GM20431 (cell line): Measurements from ENCODE around the gene C6orf89.

Experiments used
- in situ Hi-C: fragments of 300-500 bp; cut with MseI, MboI; formaldehyde crosslinking; loops from one replicate; pipeline ENCODE4 v1.15.0; 2020; ENCODE audit warnings: low sequenced_read_pairs; ENCODE audit not compliant: unreplicated experiment

The C6orf89 gene

DNA sequence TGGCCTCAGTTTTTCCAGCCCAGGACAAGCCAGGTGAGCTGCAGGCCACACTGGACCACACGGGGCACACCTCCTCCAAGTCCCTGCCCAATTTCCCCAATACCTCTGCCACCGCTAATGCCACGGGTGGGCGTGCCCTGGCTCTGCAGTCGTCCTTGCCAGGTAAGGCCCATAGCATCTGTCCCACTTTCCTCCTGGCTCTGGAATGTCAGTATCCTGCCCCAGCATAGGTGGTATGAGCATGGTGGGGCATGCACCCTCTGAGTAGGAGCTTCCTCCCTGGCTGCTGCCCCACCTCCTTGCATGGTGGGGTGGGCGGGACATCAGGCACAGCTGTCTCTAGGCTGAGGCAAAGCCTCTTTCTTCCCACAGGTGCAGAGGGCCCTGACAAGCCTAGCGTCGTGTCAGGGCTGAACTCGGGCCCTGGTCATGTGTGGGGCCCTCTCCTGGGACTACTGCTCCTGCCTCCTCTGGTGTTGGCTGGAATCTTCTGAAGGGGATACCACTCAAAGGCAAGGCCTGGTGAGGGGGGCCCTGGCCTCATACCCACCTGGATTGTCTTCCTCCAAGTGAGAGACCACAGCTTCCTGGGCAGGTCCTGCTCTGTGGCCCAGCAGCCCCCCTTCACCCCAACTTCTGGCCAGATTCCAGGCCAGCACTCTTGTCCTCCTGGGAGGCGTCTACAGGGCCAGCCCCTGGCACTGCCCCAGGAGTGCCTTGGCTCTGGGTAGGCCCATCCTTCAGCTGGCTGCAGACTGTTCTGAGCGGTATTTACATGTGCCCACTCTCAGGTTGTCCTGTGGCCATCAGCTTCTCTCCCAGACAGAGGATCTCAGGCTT is 77.9 kb downstream of the C6orf89 start:
- in situ Hi-C loops = no loop called here

DNA sequence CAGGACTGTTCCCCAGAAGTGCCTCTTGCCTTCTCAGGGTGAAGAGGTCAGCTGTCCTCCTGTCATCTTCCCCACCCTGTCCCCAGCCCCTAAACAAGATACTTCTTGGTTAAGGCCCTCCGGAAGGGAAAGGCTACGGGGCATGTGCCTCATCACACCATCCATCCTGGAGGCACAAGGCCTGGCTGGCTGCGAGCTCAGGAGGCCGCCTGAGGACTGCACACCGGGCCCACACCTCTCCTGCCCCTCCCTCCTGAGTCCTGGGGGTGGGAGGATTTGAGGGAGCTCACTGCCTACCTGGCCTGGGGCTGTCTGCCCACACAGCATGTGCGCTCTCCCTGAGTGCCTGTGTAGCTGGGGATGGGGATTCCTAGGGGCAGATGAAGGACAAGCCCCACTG is 78.6 kb downstream of the C6orf89 start:
- in situ Hi-C loops = no loop called here

- in situ Hi-C loops = no loop called here
Observed at GRCh38 chr6:36964908-36965307, 79.2 kb downstream of the C6orf89 start.

DNA sequence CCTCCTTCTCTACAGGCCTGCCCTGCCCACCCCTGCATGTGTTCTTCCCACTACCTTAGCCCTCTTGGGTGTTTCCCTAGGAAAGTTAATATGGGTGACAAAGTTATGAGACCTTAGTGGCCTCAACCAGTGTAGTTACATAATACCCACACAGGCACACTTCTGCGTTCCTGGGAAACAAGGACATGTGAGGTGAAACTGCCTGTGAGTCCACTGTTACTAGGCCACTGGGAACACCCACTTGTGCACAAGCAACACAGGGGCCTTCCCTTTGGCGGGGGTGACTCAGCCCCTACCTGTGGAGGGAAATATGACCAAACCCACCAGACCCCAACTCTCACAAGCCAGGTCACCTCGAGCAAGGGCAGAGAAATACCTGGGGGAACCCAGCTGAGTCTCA is 81.5 kb downstream of the C6orf89 start:
- in situ Hi-C loops = no loop called here

DNA sequence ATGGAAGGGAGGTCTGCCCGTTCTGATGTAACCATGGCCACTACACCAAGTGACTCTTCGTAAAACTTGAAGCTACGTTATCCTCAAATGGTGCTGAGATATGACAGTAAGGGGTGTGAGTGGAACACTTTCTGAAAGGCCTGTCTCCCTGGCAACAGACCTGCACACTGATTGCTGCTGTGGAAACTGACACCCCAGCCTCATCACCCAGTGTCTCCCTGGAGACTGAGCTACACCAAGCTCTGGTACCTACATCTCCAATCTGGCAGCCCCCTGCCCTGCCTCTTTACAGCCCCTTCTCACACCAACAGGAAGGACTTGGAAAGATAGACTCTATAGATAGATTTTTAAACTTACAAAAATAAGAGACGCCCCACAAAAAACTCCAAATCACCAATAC is 82.0 kb downstream of the C6orf89 start:
- in situ Hi-C loops = no loop called here

DNA sequence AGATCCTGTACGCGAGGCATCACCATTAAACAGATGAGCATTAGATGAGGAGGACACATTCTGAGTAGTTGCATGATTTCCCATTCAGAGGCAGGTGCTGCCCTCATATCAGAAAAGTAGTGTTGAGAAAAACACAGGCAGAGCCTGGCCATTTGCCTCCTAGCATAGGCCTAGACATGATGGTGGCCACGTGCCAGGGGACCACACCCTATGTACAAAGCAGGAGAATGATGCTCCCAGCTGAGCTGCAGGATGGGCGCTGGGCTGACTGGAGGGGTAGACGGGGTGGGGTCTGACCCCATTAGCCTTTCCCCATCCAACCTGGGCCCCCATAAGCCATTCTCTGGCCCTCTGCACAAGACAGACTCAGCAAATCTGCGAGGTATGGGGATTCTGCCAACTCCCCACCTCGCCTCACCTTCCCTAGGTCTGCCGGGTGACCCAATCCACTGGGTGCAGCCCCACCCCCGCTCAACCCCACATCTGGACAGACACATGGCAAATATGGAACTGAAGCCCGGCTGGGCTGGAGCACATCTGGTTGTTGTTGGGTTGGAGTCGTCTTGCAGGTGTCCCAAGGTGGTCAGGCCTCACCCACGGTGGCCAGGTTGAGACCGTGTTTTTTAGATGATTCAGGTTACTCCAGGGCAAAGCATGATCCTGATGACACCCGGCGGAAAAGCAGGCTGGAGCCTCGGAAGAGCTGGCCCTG is 82.7 kb downstream of the C6orf89 start:
- in situ Hi-C loops = no loop called here

GRCh38 chr6:36969240-36969691 is 83.5 kb downstream of the C6orf89 start:
- in situ Hi-C loops = no loop called here

- in situ Hi-C loops = no loop called here
Observed at GRCh38 chr6:36969988-36970891, 84.5 kb downstream of the C6orf89 start.

- in situ Hi-C loops = no loop called here
Observed at GRCh38 chr6:36970892-36971842, 85.4 kb downstream of the C6orf89 start.

GRCh38 chr6:36971921-36972673 is 86.3 kb downstream of the C6orf89 start:
- in situ Hi-C loops = no loop called here

GRCh38 chr6:36973190-36973589 is 87.4 kb downstream of the C6orf89 start:
- in situ Hi-C loops = no loop called here

- in situ Hi-C loops = no loop called here
Observed at GRCh38 chr6:36973647-36974046, 87.9 kb downstream of the C6orf89 start.

GRCh38 chr6:36975231-36976006 is 89.7 kb downstream of the C6orf89 start:
- in situ Hi-C loops = no loop called here

- in situ Hi-C loops = no loop called here
Observed at GRCh38 chr6:36976007-36976264, 90.2 kb downstream of the C6orf89 start.

- in situ Hi-C loops = no loop called here
Observed at GRCh38 chr6:36976509-36976908, 90.8 kb downstream of the C6orf89 start.

DNA sequence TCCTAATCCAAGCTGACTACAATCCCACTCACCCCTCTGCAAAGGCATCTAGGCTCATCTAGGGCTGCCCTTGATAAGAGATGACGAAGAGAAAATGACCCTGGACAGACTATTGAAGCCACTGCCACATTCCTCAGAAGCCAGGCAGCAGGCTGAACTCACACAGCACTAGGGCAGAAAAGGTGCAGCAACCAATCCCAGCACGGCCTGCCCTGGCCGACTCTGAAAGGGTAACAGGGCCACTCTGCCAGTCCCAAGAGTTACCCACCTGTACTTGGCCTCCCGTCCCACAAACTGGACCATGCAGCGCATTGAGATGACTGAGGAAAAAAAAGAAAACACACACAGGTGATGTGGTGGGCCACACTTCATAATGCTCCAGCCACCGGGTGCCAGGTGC is 91.2 kb downstream of the C6orf89 start:
- in situ Hi-C loops = no loop called here

DNA sequence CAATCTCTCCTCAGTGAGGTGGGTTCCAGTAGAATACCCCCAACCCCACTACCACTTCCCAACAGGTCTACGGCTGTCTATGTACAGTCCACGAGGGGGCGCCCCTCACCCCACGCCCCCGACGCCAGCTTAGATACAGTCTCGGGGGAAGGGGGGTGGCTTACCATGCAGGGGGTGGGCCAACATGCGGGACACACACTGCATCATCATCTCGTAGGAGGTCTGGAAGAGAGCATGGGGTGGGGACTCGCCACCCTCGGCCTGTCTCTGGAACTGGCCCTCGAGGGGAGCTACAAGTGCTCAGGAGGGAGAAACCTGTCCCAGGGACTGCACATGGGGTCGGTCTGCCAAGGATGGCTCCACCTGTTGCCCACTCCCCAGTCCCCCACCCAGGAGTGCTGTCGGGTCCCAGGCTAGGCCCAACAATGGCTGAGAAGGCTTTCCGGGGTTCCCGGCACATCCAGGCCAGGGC is 91.8 kb downstream of the C6orf89 start:
- in situ Hi-C loops = no loop called here
